Loucy (cell line): ENCODE data around the gene PDZRN3.

Experiments
- H2AFZ ChIP-seq: fragments of 200-600 bp; sonication (generic); 2 replicates; pipeline ENCODE4 v1.6.0; 2016; ENCODE audit warnings: antibody characterized with exemption, mild to moderate bottlenecking, low read length, moderate library complexity
- H3F3A ChIP-seq: fragments of 200-600 bp; 2 replicates; pipeline ENCODE4 v1.6.0; 2016; ENCODE audit warnings: antibody characterized with exemption, low read depth, mild to moderate bottlenecking
- H3K27me3 ChIP-seq: fragments of 200-600 bp; sonication (generic); 2 replicates; pipeline ENCODE4 v1.6.1; 2014; ENCODE audit warnings: low read length, mild to moderate bottlenecking; ENCODE audit not compliant: insufficient read depth, poor library complexity, severe bottlenecking
- H3K36me3 ChIP-seq: fragments of 200-600 bp; sonication (generic); 2 replicates; pipeline ENCODE4 v1.6.1; 2016; ENCODE audit warnings: low read length; ENCODE audit not compliant: insufficient read depth
- H3K4me1 ChIP-seq: fragments of 200-600 bp; sonication (generic); 2 replicates; pipeline ENCODE4 v1.5.1; 2014; ENCODE audit warnings: low read length, mild to moderate bottlenecking; ENCODE audit not compliant: insufficient read depth, poor library complexity, severe bottlenecking
- H3K4me2 ChIP-seq: fragments of 200-600 bp; sonication (generic); 2 replicates; pipeline ENCODE4 v1.6.0; 2014; ENCODE audit warnings: antibody characterized with exemption, low read length, low read depth, mild to moderate bottlenecking; ENCODE audit not compliant: poor library complexity, severe bottlenecking
- H3K4me3 ChIP-seq: fragments of 200-600 bp; sonication (generic); 2 replicates; pipeline ENCODE4 v1.5.1; 2014; ENCODE audit warnings: low read length, mild to moderate bottlenecking, mixed read lengths; ENCODE audit not compliant: poor library complexity, severe bottlenecking
- H3K79me2 ChIP-seq: fragments of 200-600 bp; sonication (generic); 2 replicates; pipeline ENCODE4 v1.6.1; 2014; ENCODE audit warnings: low read length; ENCODE audit not compliant: insufficient read depth
- H3K9ac ChIP-seq: fragments of 200-600 bp; sonication (generic); 2 replicates; pipeline ENCODE4 v1.6.0; 2014; ENCODE audit warnings: mild to moderate bottlenecking, low read depth, low read length, moderate library complexity; ENCODE audit not compliant: poor library complexity, severe bottlenecking
- H3K9me2 ChIP-seq: fragments of 200-600 bp; sonication (generic); replicated peaks from 2 replicates; pipeline ENCODE4 v1.6.1; 2016; ENCODE audit warnings: low read depth, low read length, mixed read lengths
- H3K9me3 ChIP-seq: fragments of 200-600 bp; sonication (generic); 2 replicates; pipeline ENCODE4 v1.6.1; 2014; ENCODE audit warnings: mild to moderate bottlenecking, antibody characterized with exemption, low read length, low read depth; ENCODE audit not compliant: insufficient read depth
- H4K20me1 ChIP-seq: fragments of 200-600 bp; sonication (generic); 2 replicates; pipeline ENCODE4 v1.6.0; 2014; ENCODE audit warnings: antibody characterized with exemption, low read length, mild to moderate bottlenecking; ENCODE audit not compliant: insufficient read depth, poor library complexity, severe bottlenecking
- CTCF ChIP-seq: fragments of 200-600 bp; sonication (generic); conservative IDR thresholded peaks from 2 replicates; pipeline ENCODE4 v1.5.1; 2014; ENCODE audit warnings: mild to moderate bottlenecking, antibody characterized with exemption, low read length
- EZH2phosphoT487 ChIP-seq: fragments of 200-600 bp; IDR thresholded peaks from 2 replicates; pipeline ENCODE4 v1.6.1; 2018; ENCODE audit warnings: antibody characterized with exemption, mild to moderate bottlenecking, moderate library complexity, borderline replicate concordance

Gene PDZRN3

GRCh38 chr3:73408634-73409033, 216.1 kb downstream of the PDZRN3 start:
- Histone ChIP-seq H4K20me1 (no peaks in the 10 kb centered on the region), H3K27me3 (no peaks in the 10 kb centered on the region), H3K9ac (no peak overlapping the region), H3K9me3 (no peaks in the 10 kb centered on the region), H2AFZ (no peak overlapping the region), H3K4me3 (no peak overlapping the region), H3K79me2 (no peaks in the 10 kb centered on the region), H3F3A (peaks cover 27% of the 10 kb centered on the region), H3K9me2 (no peaks in the 10 kb centered on the region), H3K4me2 (no peak overlapping the region), H3K4me1 (peaks cover 45% of the 10 kb centered on the region), H3K36me3 (no peaks in the 10 kb centered on the region)
- TF ChIP-seq CTCF = no peak
- no peak for TF ChIP-seq EZH2phosphoT487

- no peak overlapping the region for H2AFZ ChIP-seq
- no peaks in the 10 kb centered on the region for H3K79me2 ChIP-seq
- H3K9me3 ChIP-seq = no peaks in the 10 kb centered on the region
- TF ChIP-seq EZH2phosphoT487 (no peak), CTCF (no peak)
- no peaks in the 10 kb centered on the region for H3K27me3 ChIP-seq
- H3K9me2 ChIP-seq = no peaks in the 10 kb centered on the region
- H3K4me3 ChIP-seq = no peak overlapping the region
- no peak overlapping the region for H3K9ac ChIP-seq
- H4K20me1 ChIP-seq = no peaks in the 10 kb centered on the region
- H3K36me3 ChIP-seq = no peaks in the 10 kb centered on the region
- H3F3A ChIP-seq = peaks cover 21% of the 10 kb centered on the region
- H3K4me1 ChIP-seq = peaks cover 35% of the 10 kb centered on the region
- H3K4me2 ChIP-seq = no peak overlapping the region
Measured at GRCh38 chr3:73407577-73407976, 217.2 kb downstream of the PDZRN3 start.

DNA sequence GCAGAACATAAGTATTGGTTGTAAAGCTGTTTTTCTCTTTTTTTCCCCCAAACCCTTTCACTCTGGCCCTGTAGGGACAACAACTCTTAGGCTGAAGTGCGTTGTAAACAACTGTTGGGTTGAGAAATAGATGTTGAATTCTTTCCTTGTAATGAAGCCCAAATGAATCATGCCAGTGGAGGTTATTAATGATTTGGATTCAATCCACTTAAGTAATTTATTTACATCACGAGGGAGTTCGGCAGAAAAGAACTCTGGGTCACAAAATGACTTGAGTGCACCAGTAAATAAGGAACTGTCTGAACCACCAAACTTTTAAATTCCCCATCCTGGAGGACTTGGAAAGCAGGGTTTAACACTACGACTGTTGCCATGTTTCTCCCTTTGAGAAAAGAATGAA, 218.9 kb downstream of the PDZRN3 start:
- TF ChIP-seq EZH2phosphoT487 (no peak), CTCF (no peak)
- peaks cover 34% of the 10 kb centered on the region for H3K4me1 ChIP-seq
- no peaks in the 10 kb centered on the region for H4K20me1 ChIP-seq
- no peaks in the 10 kb centered on the region for H3K36me3 ChIP-seq
- H3K9me2 ChIP-seq = no peaks in the 10 kb centered on the region
- no peak overlapping the region for H3K4me2 ChIP-seq
- no peaks in the 10 kb centered on the region for H3K27me3 ChIP-seq
- peaks cover 10% of the 10 kb centered on the region; the same call in 1 of the 2 replicates for H3F3A ChIP-seq
- H3K9me3 ChIP-seq = no peaks in the 10 kb centered on the region
- H3K79me2 ChIP-seq = no peaks in the 10 kb centered on the region
- H3K4me3 ChIP-seq = no peak overlapping the region
- no peak overlapping the region for H2AFZ ChIP-seq
- H3K9ac ChIP-seq = no peak overlapping the region
